ENCODE results near the gene SLC49A3. TPM values are rescaled to one million over a fixed set of nuclear protein-coding genes. Genes with fewer than 3 reads are reported as not detected.

Gene SLC49A3
- total RNA-seq, 1 donor from 2014 or later: 6.2 TPM

DNA sequence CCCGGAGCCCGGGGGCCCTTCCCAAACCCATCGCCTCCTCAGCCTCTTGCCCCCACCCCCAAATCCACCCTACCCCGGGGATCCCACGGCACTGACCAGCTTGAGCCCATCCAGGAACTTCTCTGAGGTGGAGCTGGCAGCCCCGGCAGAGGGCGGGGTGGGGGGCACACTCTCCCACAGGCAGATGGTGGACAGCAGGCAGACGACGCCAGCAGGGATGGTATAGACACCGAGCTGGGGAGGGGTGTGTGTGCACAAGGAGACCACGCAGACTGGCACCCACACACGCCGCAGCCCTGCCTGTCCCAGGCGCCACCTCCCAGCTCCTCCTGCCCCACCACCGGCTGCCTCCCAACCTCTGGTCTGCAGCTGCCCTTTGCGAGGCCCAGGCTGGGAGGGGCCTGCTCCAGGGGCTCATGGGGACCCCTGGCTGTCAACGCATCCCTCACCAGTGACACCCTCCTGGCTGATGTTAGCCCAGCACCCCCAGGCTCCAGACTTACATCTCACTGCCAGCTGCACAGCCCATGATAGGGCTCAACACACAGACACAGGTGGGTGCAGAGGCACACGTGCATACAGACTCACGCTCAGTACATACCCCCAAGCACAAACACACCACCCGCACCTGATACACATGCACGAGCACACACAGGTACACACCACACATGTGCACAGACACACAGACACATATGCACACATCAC lies 4.2 kb downstream of the SLC49A3 start:
- Histone ChIP-seq H3K9ac (ENCODE audit: low read length) (no peak overlapping the region), H2AFZ (ENCODE audit: low read depth, low read length) (no peak overlapping the region), H3K4me2 (ENCODE audit: low read length) (no peak overlapping the region), H4K20me1 (ENCODE audit: insufficient read depth, low read length) (no peaks in the 10 kb centered on the region), H3K27me3 (ENCODE audit: insufficient read depth, low read length) (no peaks in the 10 kb centered on the region), H3K79me2 (ENCODE audit: insufficient read depth, low read length) (no peaks in the 10 kb centered on the region), H3K36me3 (ENCODE audit: insufficient read depth, low read length) (no peaks in the 10 kb centered on the region), H3K27ac (ENCODE audit: low read depth, low read length) (no peak overlapping the region), H3K4me1 (ENCODE audit: insufficient read depth, low read length) (peaks cover 31% of the 10 kb centered on the region), H3K9me3 (ENCODE audit: insufficient read depth, low read depth, low read length) (no peaks in the 10 kb centered on the region), H3K4me3 (ENCODE audit: insufficient read depth, low read depth, low read length) (no peak overlapping the region)
- FAIRE-seq (no peak), DNase-seq (ENCODE audit: low read depth) (no peak)
- Mint-ChIP-seq H3K4me1 (ENCODE audit: low read depth, unreplicated experiment) (peaks cover 19% of the 10 kb centered on the region), H3K4me3 (ENCODE audit: unreplicated experiment) (peak overlapping the region; percentile 47), H3K27me3 (ENCODE audit: low read depth, unreplicated experiment) (peaks cover 3% of the 10 kb centered on the region), H3K27ac (ENCODE audit: unreplicated experiment) (peak overlapping the region; percentile 35), H3K9me3 (ENCODE audit: unreplicated experiment) (no peaks in the 10 kb centered on the region), H3K36me3 (ENCODE audit: low read depth, unreplicated experiment) (peaks cover 4% of the 10 kb centered on the region)
- TF ChIP-seq EZH2 (IDR thresholded peaks at IDR 0.05; ENCODE audit: insufficient read depth, low read length): no peak
- TF ChIP-seq, protein P1, sequence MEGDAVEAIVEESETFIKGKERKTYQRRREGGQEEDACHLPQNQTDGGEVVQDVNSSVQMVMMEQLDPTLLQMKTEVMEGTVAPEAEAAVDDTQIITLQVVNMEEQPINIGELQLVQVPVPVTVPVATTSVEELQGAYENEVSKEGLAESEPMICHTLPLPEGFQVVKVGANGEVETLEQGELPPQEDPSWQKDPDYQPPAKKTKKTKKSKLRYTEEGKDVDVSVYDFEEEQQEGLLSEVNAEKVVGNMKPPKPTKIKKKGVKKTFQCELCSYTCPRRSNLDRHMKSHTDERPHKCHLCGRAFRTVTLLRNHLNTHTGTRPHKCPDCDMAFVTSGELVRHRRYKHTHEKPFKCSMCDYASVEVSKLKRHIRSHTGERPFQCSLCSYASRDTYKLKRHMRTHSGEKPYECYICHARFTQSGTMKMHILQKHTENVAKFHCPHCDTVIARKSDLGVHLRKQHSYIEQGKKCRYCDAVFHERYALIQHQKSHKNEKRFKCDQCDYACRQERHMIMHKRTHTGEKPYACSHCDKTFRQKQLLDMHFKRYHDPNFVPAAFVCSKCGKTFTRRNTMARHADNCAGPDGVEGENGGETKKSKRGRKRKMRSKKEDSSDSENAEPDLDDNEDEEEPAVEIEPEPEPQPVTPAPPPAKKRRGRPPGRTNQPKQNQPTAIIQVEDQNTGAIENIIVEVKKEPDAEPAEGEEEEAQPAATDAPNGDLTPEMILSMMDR (IDR thresholded peaks at IDR 0.05; ENCODE audit: insufficient read depth, low read depth, low read length): no peak

DNA sequence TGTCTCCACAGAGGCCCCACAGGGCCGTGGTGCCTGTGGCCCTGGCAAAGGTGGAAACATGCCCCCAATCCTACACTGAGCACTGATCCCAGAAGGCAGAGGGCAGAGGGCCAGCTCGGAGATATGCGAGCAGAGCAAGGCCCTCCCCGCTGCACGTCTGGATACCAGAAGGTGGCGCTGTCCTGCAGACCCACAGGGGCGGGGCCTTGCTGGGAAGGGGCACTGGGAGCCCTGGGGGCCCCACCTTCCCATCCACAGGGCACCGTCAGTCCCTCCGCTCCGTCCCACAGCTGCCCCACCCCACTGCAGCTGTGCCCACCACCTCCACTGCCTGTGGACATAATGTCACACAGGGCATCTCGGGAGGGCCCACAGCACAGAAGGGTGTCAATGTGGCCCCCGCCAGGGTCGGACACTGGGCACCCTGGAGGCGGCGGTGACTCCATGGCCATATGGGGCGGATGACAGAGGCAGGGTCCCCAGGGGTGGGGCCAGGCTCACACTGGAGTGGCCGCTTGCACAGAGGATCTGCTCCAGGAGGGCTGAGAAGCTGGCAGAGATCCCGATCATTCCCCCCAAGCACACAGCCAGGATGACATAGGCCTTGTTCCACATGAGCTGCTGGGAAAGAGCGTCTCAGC lies 4.8 kb downstream of the SLC49A3 start:
- Histone ChIP-seq H3K27ac (ENCODE audit: low read depth, low read length) (no peak overlapping the region), H3K9me3 (ENCODE audit: insufficient read depth, low read depth, low read length) (no peaks in the 10 kb centered on the region), H4K20me1 (ENCODE audit: insufficient read depth, low read length) (no peaks in the 10 kb centered on the region), H3K9ac (ENCODE audit: low read length) (no peak overlapping the region), H3K4me2 (ENCODE audit: low read length) (no peak overlapping the region), H3K36me3 (ENCODE audit: insufficient read depth, low read length) (no peaks in the 10 kb centered on the region), H2AFZ (ENCODE audit: low read depth, low read length) (no peak overlapping the region), H3K79me2 (ENCODE audit: insufficient read depth, low read length) (no peaks in the 10 kb centered on the region), H3K4me3 (ENCODE audit: insufficient read depth, low read depth, low read length) (no peak overlapping the region), H3K27me3 (ENCODE audit: insufficient read depth, low read length) (no peaks in the 10 kb centered on the region), H3K4me1 (ENCODE audit: insufficient read depth, low read length) (peaks cover 30% of the 10 kb centered on the region)
- Mint-ChIP-seq H3K36me3 (ENCODE audit: low read depth, unreplicated experiment) (peaks cover 4% of the 10 kb centered on the region), H3K4me3 (ENCODE audit: unreplicated experiment) (no peak overlapping the region), H3K27ac (ENCODE audit: unreplicated experiment) (no peak overlapping the region), H3K4me1 (ENCODE audit: low read depth, unreplicated experiment) (peaks cover 19% of the 10 kb centered on the region), H3K9me3 (ENCODE audit: unreplicated experiment) (no peaks in the 10 kb centered on the region), H3K27me3 (ENCODE audit: low read depth, unreplicated experiment) (peaks cover 3% of the 10 kb centered on the region)
- DNase-seq (ENCODE audit: low read depth): peak; percentile 46
- no peak for FAIRE-seq
- TF ChIP-seq, protein P1 (IDR thresholded peaks at IDR 0.05; ENCODE audit: insufficient read depth, low read depth, low read length): peak; percentile 30
- TF ChIP-seq EZH2 (IDR thresholded peaks at IDR 0.05; ENCODE audit: insufficient read depth, low read length): no peak
